DND-41 (cell line): Measurements from ENCODE around the gene CSNK2A2.

Experiments used
- ATAC-seq: fragments of 200-7000 bp; cut with Tn5 transposase; 3 replicates; pipeline ENCODE4 v1.9.1; 2021; ENCODE audit warnings: low read depth; ENCODE audit not compliant: insufficient read depth
- DNase-seq: peaks from one replicate; pipeline ENCODE4 v3.0.0-alpha.2; 2020
- H2AFZ ChIP-seq: 2 replicates; pipeline ENCODE4 v1.6.0; 2012; ENCODE audit warnings: low read depth, low read length
- H3K27ac ChIP-seq: 2 replicates; pipeline ENCODE4 v1.5.1; 2012; ENCODE audit warnings: low read length, inconsistent platforms
- H3K27me3 ChIP-seq: fragments of 200-600 bp; sonication (generic); 2 replicates; pipeline ENCODE4 v1.6.0; 2012; ENCODE audit warnings: low read length, mild to moderate bottlenecking, inconsistent platforms; ENCODE audit not compliant: insufficient read depth, poor library complexity
- H3K36me3 ChIP-seq: 2 replicates; pipeline ENCODE4 v1.5.1; 2012; ENCODE audit warnings: low read length, inconsistent platforms; ENCODE audit not compliant: insufficient read depth
- H3K4me1 ChIP-seq: 2 replicates; pipeline ENCODE4 v1.5.1; 2012; ENCODE audit warnings: mild to moderate bottlenecking, low read length; ENCODE audit not compliant: insufficient read depth
- H3K4me2 ChIP-seq: 2 replicates; pipeline ENCODE4 v1.6.0; 2012; ENCODE audit warnings: mild to moderate bottlenecking, moderate library complexity, low read length, inconsistent platforms; ENCODE audit not compliant: insufficient read depth
- H3K4me3 ChIP-seq, 2 experiments: fragments of 200-600 bp in 1 of 2; shearing (Covaris generic) in 1 of 2; 2 replicates each; pipeline ENCODE4 v1.5.1; 2012 to 2016; ENCODE audit warnings: inconsistent platforms in 2 of 2, low read length in 2 of 2, mild to moderate bottlenecking in 2 of 2, low read depth in 1 of 2, moderate library complexity in 1 of 2
- H3K79me2 ChIP-seq: 2 replicates; pipeline ENCODE4 v1.6.0; 2012; ENCODE audit warnings: low read length, inconsistent platforms; ENCODE audit not compliant: insufficient read depth
- H3K9ac ChIP-seq: 2 replicates; pipeline ENCODE4 v1.6.0; 2012; ENCODE audit warnings: low read depth, mild to moderate bottlenecking, inconsistent platforms, low read length, moderate library complexity
- H3K9me3 ChIP-seq: 2 replicates; pipeline ENCODE4 v1.5.1; 2012; ENCODE audit warnings: low read length, moderate library complexity, mild to moderate bottlenecking, inconsistent platforms; ENCODE audit not compliant: insufficient read depth, severe bottlenecking
- H4K20me1 ChIP-seq: 2 replicates; pipeline ENCODE4 v1.6.0; 2012; ENCODE audit warnings: low read length; ENCODE audit not compliant: insufficient read depth
- CTCF ChIP-seq: IDR thresholded peaks from 2 replicates; pipeline ENCODE4 v1.5.1; 2012; ENCODE audit warnings: borderline replicate concordance, low read length, moderate library complexity, mild to moderate bottlenecking; ENCODE audit not compliant: poor library complexity, severe bottlenecking; ENCODE audit errors: extremely low read depth
- EZH2 ChIP-seq: IDR thresholded peaks from 3 replicates; pipeline ENCODE4 v1.6.1; 2012; ENCODE audit warnings: borderline replicate concordance, low read depth, mild to moderate bottlenecking, moderate library complexity, low read length, inconsistent platforms; ENCODE audit not compliant: severe bottlenecking

Gene CSNK2A2

GRCh38 chr16:58123896-58124600, 73.9 kb downstream of the CSNK2A2 start:
- H3K27me3 ChIP-seq = no peaks in the 10 kb centered on the region
- H3K4me2 ChIP-seq = peak overlapping the region; percentile 28
- no peak overlapping the region for H2AFZ ChIP-seq
- H3K9me3 ChIP-seq = no peaks in the 10 kb centered on the region
- no peak overlapping the region for H3K27ac ChIP-seq
- H3K79me2 ChIP-seq = peaks cover 99% of the 10 kb centered on the region
- peaks cover 16% of the 10 kb centered on the region for H3K36me3 ChIP-seq
- no peak overlapping the region for H3K4me3 ChIP-seq
- DNase-seq (no peak), ATAC-seq (no peak)
- peaks cover 89% of the 10 kb centered on the region for H4K20me1 ChIP-seq
- no peak for TF ChIP-seq CTCF
- no peak for TF ChIP-seq EZH2
- no peak overlapping the region for H3K9ac ChIP-seq
- peaks cover 57% of the 10 kb centered on the region for H3K4me1 ChIP-seq

GRCh38 chr16:58121132-58121531, 76.8 kb downstream of the CSNK2A2 start:
- H3K36me3 ChIP-seq = peaks cover 32% of the 10 kb centered on the region
- H3K9me3 ChIP-seq = no peaks in the 10 kb centered on the region
- TF ChIP-seq EZH2 (no peak), CTCF (no peak)
- peaks cover 34% of the 10 kb centered on the region for H3K4me1 ChIP-seq
- H3K4me3 ChIP-seq = no peak overlapping the region
- H3K27ac ChIP-seq = no peak overlapping the region
- peaks cover 93% of the 10 kb centered on the region for H4K20me1 ChIP-seq
- H3K27me3 ChIP-seq = no peaks in the 10 kb centered on the region
- no peak overlapping the region for H3K9ac ChIP-seq
- peaks cover 99% of the 10 kb centered on the region for H3K79me2 ChIP-seq
- H3K4me2 ChIP-seq = no peak overlapping the region
- H2AFZ ChIP-seq = no peak overlapping the region
- ATAC-seq (no peak), DNase-seq (no peak)

- no peak overlapping the region for H3K4me3 ChIP-seq
- no peak overlapping the region for H3K27ac ChIP-seq
- peaks cover 25% of the 10 kb centered on the region for H3K4me1 ChIP-seq
- H4K20me1 ChIP-seq = peaks cover 90% of the 10 kb centered on the region
- ATAC-seq (no peak), DNase-seq (no peak)
- no peaks in the 10 kb centered on the region for H3K9me3 ChIP-seq
- no peak for TF ChIP-seq EZH2
- no peak for TF ChIP-seq CTCF
- H3K27me3 ChIP-seq = no peaks in the 10 kb centered on the region
- peaks cover 95% of the 10 kb centered on the region for H3K79me2 ChIP-seq
- H3K9ac ChIP-seq = no peak overlapping the region
- H3K36me3 ChIP-seq = peaks cover 35% of the 10 kb centered on the region
- H2AFZ ChIP-seq = no peak overlapping the region
- H3K4me2 ChIP-seq = no peak overlapping the region
These were observed 77.7 kb downstream of the CSNK2A2 start for GRCh38 chr16:58120234-58120633.
